Stimulated activated CD8-positive, alpha-beta memory T cell treated with anti-CD3 and anti-CD28 coated beads, Interleukin-15, amount 100 ng/mL, for 4 hours (primary cell): ENCODE results near the gene SMPD4.
"Not testable (repeated sequence)": the region's sequence is repeated elsewhere in the genome, so short reads cannot be mapped to it uniquely, and the experiment has no call there.

Experiments used
- DNase-seq, 2 donors: peaks; one replicate each; pipeline ENCODE4 v3.0.0-alpha.2; 2020; ENCODE audit warnings: low read depth in 2 of 2

The SMPD4 gene

DNA sequence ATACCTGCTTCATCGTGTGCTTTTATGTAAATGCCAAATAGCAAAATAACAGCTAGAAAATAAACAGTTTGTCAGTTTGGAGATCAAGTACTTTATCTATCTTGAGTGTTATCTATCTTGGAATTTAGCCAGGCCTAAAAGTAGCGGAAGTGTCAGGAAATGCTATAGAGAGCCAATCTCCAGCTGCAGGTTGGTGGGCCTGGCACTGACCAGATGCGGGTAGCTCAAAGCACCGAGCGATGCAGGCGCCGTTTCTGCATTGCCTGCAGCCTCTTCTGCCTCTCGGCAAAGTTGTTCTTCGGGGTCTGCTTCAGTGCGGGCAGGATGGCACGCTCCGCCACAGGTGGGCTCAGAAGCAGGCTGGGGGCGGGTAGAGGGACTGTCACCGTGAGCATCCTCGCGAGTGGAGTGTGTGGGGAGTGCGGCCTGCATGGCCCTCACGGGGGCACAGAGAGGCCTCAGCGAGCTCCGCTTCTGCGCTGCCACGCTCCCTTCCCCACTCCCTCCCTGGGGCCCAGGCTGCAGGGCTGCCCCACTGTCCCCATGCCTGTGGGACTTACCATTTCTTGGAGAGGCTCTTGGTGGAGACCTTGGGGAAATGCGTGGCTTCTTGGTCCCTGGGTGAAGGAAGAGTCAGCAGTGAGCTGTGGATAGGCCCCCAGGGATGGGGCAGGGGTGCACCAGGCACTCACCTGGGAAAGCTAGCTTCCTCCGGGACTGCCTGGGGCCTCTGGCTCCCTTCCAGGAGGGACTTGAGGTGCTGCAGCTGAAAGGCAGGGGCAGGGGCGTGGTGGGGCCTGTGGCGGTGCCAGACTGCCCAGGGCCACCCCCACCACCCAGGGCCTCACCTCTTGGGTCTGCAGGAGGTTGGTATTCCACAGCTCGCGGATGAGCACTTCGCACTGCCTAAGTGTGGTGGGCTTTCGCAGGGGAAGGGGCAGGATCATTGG is 41.8 kb downstream of the SMPD4 start:
- not testable (repeated sequence) for DNase-seq

GRCh38 chr2:130138841-130139251 is 42.6 kb downstream of the SMPD4 start:
- DNase-seq = not testable (repeated sequence)

- not testable (repeated sequence) for DNase-seq
Observed at GRCh38 chr2:130138326-130138725, 43.1 kb downstream of the SMPD4 start.

- not testable (repeated sequence) for DNase-seq
Observed at GRCh38 chr2:130137118-130137517, 44.3 kb downstream of the SMPD4 start.

DNA sequence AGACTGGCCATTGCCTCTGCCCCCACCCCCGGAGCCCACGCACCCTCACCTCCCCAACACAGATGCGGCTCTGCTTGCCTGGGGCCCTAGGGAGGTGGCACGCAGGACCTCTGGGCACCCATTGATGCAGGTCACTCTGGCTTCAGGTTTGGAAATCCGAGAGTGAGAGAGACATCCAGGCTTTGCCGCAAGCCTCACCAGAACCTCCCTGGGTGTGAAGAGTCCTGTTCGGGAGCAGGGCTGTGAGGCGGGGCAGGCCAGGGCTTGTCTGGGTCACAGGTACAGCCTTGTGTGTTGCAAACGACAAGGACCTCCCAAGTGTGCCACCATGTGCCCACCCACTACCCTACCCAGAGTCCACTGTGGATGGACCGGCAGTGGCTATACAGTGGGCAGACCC is 44.9 kb downstream of the SMPD4 start:
- not testable (repeated sequence) for DNase-seq

GRCh38 chr2:130135692-130136541 is 45.5 kb downstream of the SMPD4 start:
- DNase-seq = no peak

DNA sequence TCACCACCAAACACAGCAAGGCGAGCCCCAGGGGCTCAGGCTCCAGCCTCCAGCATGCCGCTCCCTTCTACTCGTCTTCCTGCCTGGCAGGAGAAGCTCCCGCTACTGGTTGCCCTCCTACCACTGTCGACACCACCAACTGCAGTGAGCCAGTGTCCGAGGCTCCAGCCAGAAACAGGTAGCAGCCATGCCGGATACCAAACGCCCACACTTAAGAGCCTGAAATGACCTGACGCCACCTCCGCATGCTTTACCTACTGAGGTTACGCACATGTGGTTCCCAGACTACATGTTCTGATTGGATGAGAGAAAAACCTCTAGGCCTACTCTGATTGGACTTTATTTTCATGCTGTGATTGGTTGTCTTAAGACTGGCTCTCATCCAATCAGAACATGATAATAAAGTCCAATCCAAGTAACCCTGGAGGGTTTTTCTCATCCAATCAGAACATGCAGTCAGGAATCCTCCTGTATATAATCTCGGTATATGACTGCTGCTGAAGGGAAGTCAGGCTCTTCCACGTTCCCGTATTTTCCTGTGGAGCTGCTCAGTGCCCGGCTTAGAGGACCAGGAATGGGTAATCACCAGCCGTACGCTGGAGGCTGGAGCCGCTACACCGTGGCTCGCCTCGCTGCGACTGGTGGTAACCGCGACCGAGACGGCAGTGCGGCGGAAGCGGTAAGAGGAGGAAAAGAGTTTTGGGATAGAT is 52.1 kb downstream of the SMPD4 start, which contains the start of gene POTEF:
Gene POTEF, minus strand, starts transcription at position 103 of the 710 bp plus-strand sequence. CDS start 8,707 bp downstream, outside the sequence.
- DNase-seq = not testable (repeated sequence)

- not testable (repeated sequence) for DNase-seq
Observed at GRCh38 chr2:130128464-130128863, 52.9 kb downstream of the SMPD4 start.

DNA sequence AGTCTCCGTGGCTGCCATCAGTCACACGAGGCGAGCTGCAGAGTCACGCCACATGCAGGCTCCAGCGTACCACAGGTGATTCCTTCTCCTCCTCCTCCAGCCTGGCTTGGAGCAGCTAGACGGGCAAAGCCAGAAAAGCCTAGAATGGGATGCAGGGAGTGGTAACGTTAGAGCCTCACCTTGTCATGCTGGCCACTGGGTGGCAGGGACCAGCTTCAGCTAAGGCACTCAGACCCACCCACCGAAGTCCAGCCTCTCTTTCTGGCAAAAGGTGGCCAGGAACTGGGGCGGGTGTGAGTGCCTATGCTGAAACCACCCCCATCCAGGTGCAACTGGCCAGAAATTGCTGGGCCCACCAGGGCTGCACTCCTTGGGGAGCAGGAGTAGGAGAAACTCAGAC is 53.7 kb downstream of the SMPD4 start:
- DNase-seq = not testable (repeated sequence)

DNA sequence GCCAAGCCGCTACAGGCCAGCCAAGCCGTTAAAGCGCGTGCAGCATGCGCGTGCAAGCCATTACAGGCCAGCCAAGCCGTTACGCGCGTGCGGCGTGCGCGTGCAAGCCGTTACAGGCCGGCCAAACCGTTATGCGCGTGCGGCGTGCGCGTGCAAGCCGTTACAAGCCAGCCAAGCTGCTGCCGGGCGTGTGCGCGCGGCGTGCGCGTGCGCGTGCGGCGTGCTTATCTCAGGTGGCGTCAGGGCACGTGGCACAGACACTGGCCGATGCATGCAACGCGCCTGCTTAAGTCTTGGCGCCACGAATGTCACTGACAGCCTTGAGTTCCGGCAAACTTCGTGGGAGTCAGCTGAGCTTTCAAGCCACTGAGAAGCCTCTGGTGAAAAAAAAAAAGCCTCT is 60.5 kb downstream of the SMPD4 start:
- DNase-seq = not testable (repeated sequence)

DNA sequence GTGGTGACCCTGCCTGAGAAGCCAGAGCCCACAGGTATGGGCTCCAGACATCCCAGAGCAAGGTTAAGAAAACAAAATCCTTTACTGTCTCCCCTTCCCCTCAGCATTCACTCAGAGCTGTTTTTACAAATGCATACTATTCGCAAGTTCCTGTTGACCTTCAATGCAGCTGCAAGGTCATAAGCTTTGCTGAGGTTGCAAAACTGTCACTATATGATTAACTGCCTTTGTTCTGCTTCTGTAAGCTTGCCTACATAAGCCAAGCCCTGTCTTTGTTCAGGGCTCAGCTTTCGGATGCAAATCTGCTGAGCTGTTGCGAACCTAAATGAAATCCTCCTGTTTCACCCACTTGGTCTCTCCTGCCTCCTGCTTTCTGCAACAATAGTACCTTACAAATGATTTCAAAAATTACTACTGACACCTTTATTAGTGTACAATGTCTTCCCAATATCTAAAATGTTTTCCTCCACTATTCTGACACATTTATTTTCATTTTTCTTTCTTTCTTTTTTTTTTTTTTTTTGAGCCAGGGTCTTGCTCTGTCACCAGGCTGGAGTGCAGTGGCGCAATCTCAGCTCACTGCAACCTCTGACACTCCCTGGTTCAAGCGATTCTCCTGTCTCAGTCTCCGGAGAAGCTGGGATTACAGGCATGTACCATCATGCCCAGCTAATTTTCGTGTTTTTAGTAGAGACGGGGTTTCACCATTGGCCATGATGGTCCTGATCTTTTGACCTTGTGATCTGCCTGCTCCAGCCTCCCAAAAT is 78.6 kb downstream of the SMPD4 start:
- not testable (repeated sequence) for DNase-seq
